Neural cell (in vitro differentiated cells): ENCODE results near the gene NKX1-2.

Experiments used
- EZH2 ChIP-seq: fragments of 200-600, 300-800 bp; shearing (Covaris generic), sonication (generic); IDR thresholded peaks from 2 replicates; pipeline ENCODE4 v1.6.1; 2014; ENCODE audit warnings: antibody characterized with exemption, low read length, borderline replicate concordance, mild to moderate bottlenecking; ENCODE audit not compliant: insufficient read depth, poor library complexity, severe bottlenecking
- POLR2AphosphoS5 ChIP-seq: IDR thresholded peaks from 2 replicates; pipeline ENCODE4 v1.6.1; 2012
- TF ChIP-seq, protein P1 (sequence below): fragments of 450-650 bp; IDR thresholded peaks from 2 replicates; pipeline ENCODE4 v1.5.1; 2014; ENCODE audit warnings: antibody characterized with exemption, mild to moderate bottlenecking, moderate library complexity; ENCODE audit not compliant: poor library complexity, severe bottlenecking

DNA sequence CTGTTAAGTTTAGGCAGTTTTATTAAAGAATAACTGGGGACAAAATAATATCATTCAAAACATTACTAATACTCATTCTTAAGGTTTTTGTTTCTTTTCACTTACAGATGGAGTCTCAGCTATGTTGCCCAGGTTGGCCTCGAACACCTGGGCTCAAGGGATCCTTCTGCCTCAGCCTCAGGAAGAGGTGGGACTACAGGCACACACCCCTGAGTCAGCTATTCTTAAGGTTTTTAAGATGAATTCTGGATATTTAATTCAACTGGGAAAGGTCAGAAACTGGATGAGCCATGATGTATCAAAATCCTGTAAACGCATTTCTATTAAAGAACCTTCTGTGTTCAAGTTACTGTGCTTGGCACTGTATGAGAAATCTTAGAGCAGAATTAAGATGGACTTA is 34.6 kb downstream of the NKX1-2 start:
- TF ChIP-seq EZH2 (no peak), POLR2AphosphoS5 (no peak)
- TF ChIP-seq, protein P1, sequence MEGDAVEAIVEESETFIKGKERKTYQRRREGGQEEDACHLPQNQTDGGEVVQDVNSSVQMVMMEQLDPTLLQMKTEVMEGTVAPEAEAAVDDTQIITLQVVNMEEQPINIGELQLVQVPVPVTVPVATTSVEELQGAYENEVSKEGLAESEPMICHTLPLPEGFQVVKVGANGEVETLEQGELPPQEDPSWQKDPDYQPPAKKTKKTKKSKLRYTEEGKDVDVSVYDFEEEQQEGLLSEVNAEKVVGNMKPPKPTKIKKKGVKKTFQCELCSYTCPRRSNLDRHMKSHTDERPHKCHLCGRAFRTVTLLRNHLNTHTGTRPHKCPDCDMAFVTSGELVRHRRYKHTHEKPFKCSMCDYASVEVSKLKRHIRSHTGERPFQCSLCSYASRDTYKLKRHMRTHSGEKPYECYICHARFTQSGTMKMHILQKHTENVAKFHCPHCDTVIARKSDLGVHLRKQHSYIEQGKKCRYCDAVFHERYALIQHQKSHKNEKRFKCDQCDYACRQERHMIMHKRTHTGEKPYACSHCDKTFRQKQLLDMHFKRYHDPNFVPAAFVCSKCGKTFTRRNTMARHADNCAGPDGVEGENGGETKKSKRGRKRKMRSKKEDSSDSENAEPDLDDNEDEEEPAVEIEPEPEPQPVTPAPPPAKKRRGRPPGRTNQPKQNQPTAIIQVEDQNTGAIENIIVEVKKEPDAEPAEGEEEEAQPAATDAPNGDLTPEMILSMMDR: no peak
